ENCODE results near the gene RASGEF1C.

- no peak for TF ChIP-seq POLR2AphosphoS2 (IDR thresholded peaks at IDR 0.05; ENCODE audit: low read depth, low read length)
- no peak for TF ChIP-seq NFYB (IDR thresholded peaks at IDR 0.05; ENCODE audit: insufficient read depth, low read depth, low read length)
- no peak for TF ChIP-seq RAD21 (IDR thresholded peaks at IDR 0.05; ENCODE audit: insufficient read depth, low read depth, low read length)
- TF ChIP-seq, protein P1, sequence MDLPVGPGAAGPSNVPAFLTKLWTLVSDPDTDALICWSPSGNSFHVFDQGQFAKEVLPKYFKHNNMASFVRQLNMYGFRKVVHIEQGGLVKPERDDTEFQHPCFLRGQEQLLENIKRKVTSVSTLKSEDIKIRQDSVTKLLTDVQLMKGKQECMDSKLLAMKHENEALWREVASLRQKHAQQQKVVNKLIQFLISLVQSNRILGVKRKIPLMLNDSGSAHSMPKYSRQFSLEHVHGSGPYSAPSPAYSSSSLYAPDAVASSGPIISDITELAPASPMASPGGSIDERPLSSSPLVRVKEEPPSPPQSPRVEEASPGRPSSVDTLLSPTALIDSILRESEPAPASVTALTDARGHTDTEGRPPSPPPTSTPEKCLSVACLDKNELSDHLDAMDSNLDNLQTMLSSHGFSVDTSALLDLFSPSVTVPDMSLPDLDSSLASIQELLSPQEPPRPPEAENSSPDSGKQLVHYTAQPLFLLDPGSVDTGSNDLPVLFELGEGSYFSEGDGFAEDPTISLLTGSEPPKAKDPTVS (IDR thresholded peaks at IDR 0.05; ENCODE audit: low read depth, low read length), result no peak
- no peak for TF ChIP-seq POLR2A (IDR thresholded peaks at IDR 0.05; ENCODE audit: low read depth, low read length)
- TF ChIP-seq RBBP5 (conservative IDR thresholded peaks at IDR 0.05), result no peak
- no peak for TF ChIP-seq POLR2AphosphoS5 (IDR thresholded peaks at IDR 0.05; ENCODE audit: low read length)
- no peak for TF ChIP-seq CBFB (IDR thresholded peaks at IDR 0.05; ENCODE audit: low read depth)
- TF ChIP-seq ZNF274 (IDR thresholded peaks at IDR 0.05; ENCODE audit: insufficient read depth, insufficient read length), result no peak
- TF ChIP-seq CREM (IDR thresholded peaks at IDR 0.05; ENCODE audit: low read depth), result no peak
Observed at GRCh38 chr5:180204276-180204819, 4.7 kb downstream of the RASGEF1C start.

All from GM12878 (cell line).